ENCODE results near the gene KLLN. TPM values are rescaled to one million over a fixed set of nuclear protein-coding genes. Genes with fewer than 3 reads are reported as not detected.
A peak's percentile ranks its signal among the peaks of the same experiment; 100 is the strongest.
"Not testable (repeated sequence)": the region's sequence is repeated elsewhere in the genome, so short reads cannot be mapped to it uniquely, and the experiment has no call there.

The KLLN gene, protein sequence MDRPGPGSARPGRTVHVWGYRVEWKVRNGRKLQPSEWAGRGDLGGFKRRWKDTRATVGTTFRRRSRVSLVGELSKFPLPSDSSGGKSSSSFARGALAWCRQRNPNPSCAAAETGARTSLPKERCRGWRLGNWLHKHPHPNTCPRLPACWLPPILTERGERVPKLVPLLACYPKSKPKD
- total RNA-seq (ENCODE audit: low replicate concordance), result 1.4 and 2.2 TPM in 2 replicates
- long read RNA-seq, result 0 reads

DNA sequence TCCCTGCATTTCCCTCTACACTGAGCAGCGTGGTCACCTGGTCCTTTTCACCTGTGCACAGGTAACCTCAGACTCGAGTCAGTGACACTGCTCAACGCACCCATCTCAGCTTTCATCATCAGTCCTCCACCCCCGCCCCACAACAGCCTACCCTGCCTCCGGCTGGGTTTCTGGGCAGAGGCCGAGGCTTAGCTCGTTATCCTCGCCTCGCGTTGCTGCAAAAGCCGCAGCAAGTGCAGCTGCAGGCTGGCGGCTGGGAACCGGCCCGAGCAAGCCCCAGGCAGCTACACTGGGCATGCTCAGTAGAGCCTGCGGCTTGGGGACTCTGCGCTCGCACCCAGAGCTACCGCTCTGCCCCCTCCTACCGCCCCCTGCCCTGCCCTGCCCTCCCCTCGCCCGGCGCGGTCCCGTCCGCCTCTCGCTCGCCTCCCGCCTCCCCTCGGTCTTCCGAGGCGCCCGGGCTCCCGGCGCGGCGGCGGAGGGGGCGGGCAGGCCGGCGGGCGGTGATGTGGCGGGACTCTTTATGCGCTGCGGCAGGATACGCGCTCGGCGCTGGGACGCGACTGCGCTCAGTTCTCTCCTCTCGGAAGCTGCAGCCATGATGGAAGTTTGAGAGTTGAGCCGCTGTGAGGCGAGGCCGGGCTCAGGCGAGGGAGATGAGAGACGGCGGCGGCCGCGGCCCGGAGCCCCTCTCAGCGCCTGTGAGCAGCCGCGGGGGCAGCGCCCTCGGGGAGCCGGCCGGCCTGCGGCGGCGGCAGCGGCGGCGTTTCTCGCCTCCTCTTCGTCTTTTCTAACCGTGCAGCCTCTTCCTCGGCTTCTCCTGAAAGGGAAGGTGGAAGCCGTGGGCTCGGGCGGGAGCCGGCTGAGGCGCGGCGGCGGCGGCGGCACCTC, at the start of gene KLLN, which contains the start of gene PTEN:
Gene KLLN (minus strand): TSS at position 481 of the 891 bp plus-strand sequence. CDS start 1,046 bp downstream, outside the sequence.
Gene PTEN (plus strand): TSS at position 573 of the 891 bp plus-strand sequence. CDS start 845 bp downstream, outside the sequence.
- Mint-ChIP-seq H3K4me1 (ENCODE audit: unreplicated experiment) (peaks cover 20% of the 10 kb centered on the region), H3K27ac (peak within 1 kb of the TSS; percentile 98), H3K27me3 (no peaks in the 10 kb centered on the region), H3K4me3 (peak within 1 kb of the TSS; percentile 99), H3K36me3 (peaks cover 4% of the 10 kb centered on the region), H3K9me3 (no peaks in the 10 kb centered on the region)
- TF ChIP-seq, protein P1, sequence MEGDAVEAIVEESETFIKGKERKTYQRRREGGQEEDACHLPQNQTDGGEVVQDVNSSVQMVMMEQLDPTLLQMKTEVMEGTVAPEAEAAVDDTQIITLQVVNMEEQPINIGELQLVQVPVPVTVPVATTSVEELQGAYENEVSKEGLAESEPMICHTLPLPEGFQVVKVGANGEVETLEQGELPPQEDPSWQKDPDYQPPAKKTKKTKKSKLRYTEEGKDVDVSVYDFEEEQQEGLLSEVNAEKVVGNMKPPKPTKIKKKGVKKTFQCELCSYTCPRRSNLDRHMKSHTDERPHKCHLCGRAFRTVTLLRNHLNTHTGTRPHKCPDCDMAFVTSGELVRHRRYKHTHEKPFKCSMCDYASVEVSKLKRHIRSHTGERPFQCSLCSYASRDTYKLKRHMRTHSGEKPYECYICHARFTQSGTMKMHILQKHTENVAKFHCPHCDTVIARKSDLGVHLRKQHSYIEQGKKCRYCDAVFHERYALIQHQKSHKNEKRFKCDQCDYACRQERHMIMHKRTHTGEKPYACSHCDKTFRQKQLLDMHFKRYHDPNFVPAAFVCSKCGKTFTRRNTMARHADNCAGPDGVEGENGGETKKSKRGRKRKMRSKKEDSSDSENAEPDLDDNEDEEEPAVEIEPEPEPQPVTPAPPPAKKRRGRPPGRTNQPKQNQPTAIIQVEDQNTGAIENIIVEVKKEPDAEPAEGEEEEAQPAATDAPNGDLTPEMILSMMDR (conservative IDR thresholded peaks at IDR 0.05), result peak; percentile 14
- DNase-seq (ENCODE audit: extremely low spot score, unreplicated experiment), result peak; percentile 94

DNA sequence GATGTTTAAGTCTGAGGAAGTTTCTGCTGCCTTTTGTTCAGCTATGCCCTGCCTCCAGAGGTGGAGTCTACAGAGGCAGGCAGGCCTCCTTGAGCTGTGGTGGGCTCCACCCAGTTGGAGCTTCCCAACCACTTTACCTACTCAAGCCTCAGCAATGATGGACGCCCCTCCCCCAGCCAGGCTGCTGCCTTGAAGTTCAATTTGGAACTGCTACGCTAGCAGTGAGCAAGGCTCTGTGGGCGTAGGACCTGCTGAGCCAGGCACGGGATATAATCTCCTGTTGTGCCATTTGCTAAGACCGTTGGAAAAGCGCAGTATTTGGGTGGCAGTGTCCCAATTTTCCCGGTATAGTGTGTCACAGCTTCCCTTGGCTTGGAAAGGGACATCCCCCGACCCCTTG, 40.1 kb upstream of the KLLN start:
- not testable (repeated sequence) for H3K4me1 Mint-ChIP-seq (ENCODE audit: unreplicated experiment); H3K4me3 Mint-ChIP-seq; H3K9me3 Mint-ChIP-seq; DNase-seq (ENCODE audit: extremely low spot score, unreplicated experiment); H3K27ac Mint-ChIP-seq; H3K27me3 Mint-ChIP-seq
- H3K36me3 Mint-ChIP-seq, result peaks cover 81% of the 10 kb centered on the region

DNA sequence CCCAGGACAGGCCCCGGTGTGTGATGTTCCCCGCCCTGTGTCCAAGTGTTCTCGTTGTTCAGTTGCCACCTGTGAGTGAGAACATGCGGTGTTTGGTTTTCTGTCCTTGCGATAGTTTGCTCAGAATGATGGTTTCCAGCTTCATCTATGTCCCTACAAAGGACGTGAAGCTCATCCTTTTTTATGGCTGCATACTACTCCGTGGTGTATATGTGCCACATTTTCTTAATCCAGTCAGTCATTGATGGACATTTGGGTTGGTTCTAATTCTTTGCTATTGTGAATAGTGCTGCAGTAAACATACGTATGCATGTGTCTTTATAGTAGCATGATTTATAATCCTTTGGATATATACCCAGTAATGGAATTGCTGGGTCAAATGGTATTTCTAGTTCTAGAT, 34.6 kb upstream of the KLLN start:
- not testable (repeated sequence) for H3K27me3 Mint-ChIP-seq; H3K4me1 Mint-ChIP-seq (ENCODE audit: unreplicated experiment); H3K4me3 Mint-ChIP-seq; DNase-seq (ENCODE audit: extremely low spot score, unreplicated experiment); H3K27ac Mint-ChIP-seq; H3K9me3 Mint-ChIP-seq
- peaks cover 58% of the 10 kb centered on the region for H3K36me3 Mint-ChIP-seq

DNA sequence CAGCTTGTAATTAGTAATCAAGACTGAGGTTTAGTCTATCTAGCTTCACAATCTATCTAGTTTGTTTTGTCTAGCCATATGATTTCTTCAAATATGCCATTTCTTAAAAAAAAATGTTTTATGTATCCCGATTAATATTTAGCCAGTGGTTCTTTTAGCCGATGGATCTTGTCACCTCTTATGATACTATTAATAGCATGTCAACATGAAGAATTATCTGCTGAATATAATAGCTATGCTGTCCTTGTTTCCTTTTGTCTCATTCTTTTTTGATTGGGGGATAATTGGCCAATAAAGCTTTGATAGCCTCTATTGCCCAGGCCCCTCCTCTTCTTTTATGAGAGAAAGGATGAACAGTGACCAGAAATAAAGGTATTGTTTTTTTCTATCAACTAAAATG, 32.9 kb upstream of the KLLN start:
- TF ChIP-seq, protein P1 (conservative IDR thresholded peaks at IDR 0.05), result no peak
- H3K4me1 Mint-ChIP-seq (ENCODE audit: unreplicated experiment), result no peaks in the 10 kb centered on the region
- no peaks in the 10 kb centered on the region for H3K27me3 Mint-ChIP-seq
- DNase-seq (ENCODE audit: extremely low spot score, unreplicated experiment), result no peak
- peaks cover 41% of the 10 kb centered on the region for H3K36me3 Mint-ChIP-seq
- no peak overlapping the region for H3K4me3 Mint-ChIP-seq
- H3K9me3 Mint-ChIP-seq, result no peaks in the 10 kb centered on the region
- no peak overlapping the region for H3K27ac Mint-ChIP-seq

DNA sequence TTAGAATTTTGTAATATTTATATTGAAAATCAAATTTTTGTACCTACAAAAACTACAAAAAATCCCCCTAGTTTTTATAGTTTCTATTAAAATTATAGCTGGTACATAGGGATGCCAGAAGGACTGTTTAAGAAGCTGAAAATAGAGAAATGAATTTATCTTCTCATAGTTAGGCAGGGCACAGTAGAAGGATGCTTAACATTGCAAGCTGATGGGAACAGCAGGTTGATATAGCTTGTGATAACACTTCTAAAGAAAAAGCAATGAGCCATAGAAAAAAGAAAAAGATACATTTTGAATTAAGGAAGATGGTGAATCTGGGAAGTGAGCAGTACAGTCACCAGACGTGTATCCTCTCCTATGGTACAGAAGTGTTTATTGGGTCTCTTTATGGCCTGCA, 32.1 kb upstream of the KLLN start:
- Mint-ChIP-seq H3K4me1 (ENCODE audit: unreplicated experiment) (no peaks in the 10 kb centered on the region), H3K9me3 (no peaks in the 10 kb centered on the region), H3K27ac (no peak overlapping the region)

DNA sequence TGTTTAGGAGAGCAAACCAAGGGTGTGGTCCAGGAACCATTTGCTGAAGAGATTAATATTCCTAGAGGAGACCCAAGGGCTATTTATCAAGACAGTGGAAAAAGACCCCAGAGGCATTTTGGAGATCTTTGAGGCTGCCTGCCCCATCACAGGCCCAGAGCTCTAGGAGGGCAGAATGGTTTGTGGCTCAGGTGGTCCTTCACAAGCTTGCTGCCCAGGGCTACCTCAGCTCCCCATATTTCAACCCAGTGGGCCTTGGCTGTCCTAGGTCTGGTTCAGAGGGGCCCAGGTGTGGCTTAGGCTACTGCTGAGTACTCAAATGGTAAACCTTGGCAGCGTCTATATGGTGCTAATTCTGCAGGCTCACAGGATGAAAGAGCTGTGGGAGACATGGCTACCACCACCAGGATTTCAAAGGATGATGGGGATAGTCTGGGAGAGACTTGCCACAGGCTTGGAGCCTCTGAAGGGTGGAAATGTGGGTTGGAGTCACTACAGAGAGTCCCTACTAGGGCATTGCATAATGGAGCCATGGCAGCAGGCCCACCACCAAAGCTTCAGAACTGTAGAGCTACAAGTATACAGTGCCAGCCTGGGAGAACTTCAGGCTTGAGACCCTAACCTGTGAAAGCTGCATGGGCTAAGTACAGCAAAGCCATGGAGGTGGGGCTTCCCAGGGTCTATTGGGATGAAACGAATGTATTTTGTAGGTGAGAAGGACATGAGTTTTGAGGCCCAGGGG, 24.4 kb upstream of the KLLN start:
- DNase-seq (ENCODE audit: extremely low spot score, unreplicated experiment), result no peak

More for the DNA sequence above, 32.1 kb upstream of the KLLN start:
- TF ChIP-seq, protein P1 (conservative IDR thresholded peaks at IDR 0.05), result no peak
- no peak for DNase-seq (ENCODE audit: extremely low spot score, unreplicated experiment)
- Mint-ChIP-seq H3K36me3 (peaks cover 33% of the 10 kb centered on the region), H3K27me3 (no peaks in the 10 kb centered on the region), H3K4me3 (no peak overlapping the region)

More for the DNA sequence above, 24.4 kb upstream of the KLLN start:
- Mint-ChIP-seq H3K4me3 (no peak overlapping the region), H3K27me3 (no peaks in the 10 kb centered on the region), H3K36me3 (peaks cover 36% of the 10 kb centered on the region), H3K4me1 (ENCODE audit: unreplicated experiment) (no peaks in the 10 kb centered on the region), H3K9me3 (peaks cover 8% of the 10 kb centered on the region), H3K27ac (no peak overlapping the region)
- TF ChIP-seq, protein P1 (conservative IDR thresholded peaks at IDR 0.05), result no peak
